BE2C (cell line): ENCODE measurements around the gene LHPP.

ENCODE experiments used
- DNase-seq: peaks from one replicate; pipeline ENCODE4 v3.0.0-alpha.2; 2020
- H3K27me3 ChIP-seq: fragments of 250-450 bp; sonication (Bioruptor Pico); 2 replicates; pipeline ENCODE4 v1.5.1; 2020; ENCODE audit warnings: mild to moderate bottlenecking
- H3K36me3 ChIP-seq: fragments of 250-450 bp; sonication (Bioruptor Pico); 2 replicates; pipeline ENCODE4 v1.5.1; 2020; ENCODE audit warnings: mild to moderate bottlenecking
- H3K4me1 ChIP-seq: fragments of 250-450 bp; sonication (Bioruptor Pico); 2 replicates; pipeline ENCODE4 v1.5.1; 2020
- H3K4me3 ChIP-seq: 2 replicates; pipeline ENCODE4 v1.5.1; 2011; ENCODE audit warnings: low read depth, low read length
- H3K9me3 ChIP-seq: fragments of 250-450 bp; sonication (Bioruptor Pico); 2 replicates; pipeline ENCODE4 v1.5.1; 2020
- TF ChIP-seq, protein P1 (sequence below): IDR thresholded peaks from 2 replicates; pipeline ENCODE4 v1.5.1; 2012; ENCODE audit warnings: mild to moderate bottlenecking, low read depth, low read length

LHPP gene

DNA sequence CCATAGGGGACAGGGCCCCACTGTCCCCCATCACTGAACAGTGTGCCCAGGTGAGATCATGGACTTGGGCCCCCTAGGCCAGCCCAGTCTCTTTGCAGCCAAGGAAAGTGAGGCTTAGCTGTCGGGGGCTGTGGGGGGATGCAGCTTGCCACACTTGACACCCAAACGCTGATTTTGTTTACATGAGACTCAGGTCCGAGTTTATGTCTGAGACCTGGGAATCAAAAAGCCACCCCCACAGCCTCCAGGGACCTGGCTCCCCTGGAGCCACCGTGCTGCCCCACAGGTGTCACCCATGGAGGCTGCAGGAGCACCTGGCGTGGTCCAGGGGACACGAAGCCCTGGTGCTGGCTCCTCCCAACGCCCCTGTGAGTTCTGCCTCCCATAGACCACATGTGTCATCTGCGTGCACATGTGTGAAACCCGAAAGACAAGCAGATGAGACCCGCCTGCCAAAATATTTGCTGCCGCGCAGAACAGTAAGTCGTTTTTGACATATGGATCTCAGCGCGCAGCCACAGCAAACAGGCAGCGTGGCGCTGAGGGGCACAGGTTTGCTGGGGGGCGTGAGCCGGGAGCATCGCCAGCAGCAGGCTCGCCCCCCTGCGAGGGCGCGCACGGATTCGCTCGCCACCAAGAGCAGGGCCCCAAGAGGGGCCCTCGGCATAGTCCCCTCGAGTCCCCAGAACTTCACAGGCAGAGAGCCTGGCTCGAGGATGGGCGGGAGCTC, 112.3 kb downstream of the LHPP start:
- TF ChIP-seq, protein P1, sequence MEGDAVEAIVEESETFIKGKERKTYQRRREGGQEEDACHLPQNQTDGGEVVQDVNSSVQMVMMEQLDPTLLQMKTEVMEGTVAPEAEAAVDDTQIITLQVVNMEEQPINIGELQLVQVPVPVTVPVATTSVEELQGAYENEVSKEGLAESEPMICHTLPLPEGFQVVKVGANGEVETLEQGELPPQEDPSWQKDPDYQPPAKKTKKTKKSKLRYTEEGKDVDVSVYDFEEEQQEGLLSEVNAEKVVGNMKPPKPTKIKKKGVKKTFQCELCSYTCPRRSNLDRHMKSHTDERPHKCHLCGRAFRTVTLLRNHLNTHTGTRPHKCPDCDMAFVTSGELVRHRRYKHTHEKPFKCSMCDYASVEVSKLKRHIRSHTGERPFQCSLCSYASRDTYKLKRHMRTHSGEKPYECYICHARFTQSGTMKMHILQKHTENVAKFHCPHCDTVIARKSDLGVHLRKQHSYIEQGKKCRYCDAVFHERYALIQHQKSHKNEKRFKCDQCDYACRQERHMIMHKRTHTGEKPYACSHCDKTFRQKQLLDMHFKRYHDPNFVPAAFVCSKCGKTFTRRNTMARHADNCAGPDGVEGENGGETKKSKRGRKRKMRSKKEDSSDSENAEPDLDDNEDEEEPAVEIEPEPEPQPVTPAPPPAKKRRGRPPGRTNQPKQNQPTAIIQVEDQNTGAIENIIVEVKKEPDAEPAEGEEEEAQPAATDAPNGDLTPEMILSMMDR, result no peak
- H3K27me3 ChIP-seq, result no peaks in the 10 kb centered on the region
- no peak for DNase-seq
- H3K4me3 ChIP-seq, result no peak overlapping the region
- no peaks in the 10 kb centered on the region for H3K9me3 ChIP-seq
- no peaks in the 10 kb centered on the region for H3K36me3 ChIP-seq
- H3K4me1 ChIP-seq, result no peaks in the 10 kb centered on the region

DNA sequence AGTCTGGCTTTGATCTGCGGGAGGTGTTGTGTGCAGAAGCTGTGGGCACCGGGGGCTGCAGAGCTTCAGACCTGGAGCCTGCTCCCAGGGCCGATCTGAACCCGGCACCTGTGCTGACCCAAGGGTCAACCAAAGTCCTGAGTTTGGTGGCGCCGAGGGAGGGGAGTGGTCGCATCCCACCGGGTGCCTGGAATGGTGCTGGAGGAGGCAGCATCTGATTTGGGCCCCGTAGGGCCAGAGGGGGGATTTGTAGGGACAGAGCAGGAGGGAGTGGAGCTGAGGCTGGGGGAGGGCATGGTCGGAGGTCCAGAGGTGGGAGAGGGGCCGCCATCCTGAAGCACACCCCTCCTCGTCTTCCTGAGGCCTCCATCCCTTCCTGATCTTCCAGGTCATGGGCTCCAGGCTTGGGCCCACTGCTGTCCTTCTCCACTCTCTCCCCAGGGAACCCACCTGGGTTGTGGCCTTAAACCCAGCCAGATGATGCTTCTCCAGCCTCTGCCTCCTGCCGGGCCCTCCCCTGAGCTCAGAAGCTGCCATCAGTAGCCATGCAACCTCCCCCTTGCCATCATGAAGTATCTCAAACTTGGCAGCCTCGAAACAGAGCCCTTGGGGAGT, 112.9 kb downstream of the LHPP start:
- Histone ChIP-seq H3K27me3 (no peaks in the 10 kb centered on the region), H3K4me3 (no peak overlapping the region), H3K9me3 (no peaks in the 10 kb centered on the region), H3K4me1 (no peaks in the 10 kb centered on the region), H3K36me3 (no peaks in the 10 kb centered on the region)
- TF ChIP-seq, protein P1, result no peak
- DNase-seq, result no peak

DNA sequence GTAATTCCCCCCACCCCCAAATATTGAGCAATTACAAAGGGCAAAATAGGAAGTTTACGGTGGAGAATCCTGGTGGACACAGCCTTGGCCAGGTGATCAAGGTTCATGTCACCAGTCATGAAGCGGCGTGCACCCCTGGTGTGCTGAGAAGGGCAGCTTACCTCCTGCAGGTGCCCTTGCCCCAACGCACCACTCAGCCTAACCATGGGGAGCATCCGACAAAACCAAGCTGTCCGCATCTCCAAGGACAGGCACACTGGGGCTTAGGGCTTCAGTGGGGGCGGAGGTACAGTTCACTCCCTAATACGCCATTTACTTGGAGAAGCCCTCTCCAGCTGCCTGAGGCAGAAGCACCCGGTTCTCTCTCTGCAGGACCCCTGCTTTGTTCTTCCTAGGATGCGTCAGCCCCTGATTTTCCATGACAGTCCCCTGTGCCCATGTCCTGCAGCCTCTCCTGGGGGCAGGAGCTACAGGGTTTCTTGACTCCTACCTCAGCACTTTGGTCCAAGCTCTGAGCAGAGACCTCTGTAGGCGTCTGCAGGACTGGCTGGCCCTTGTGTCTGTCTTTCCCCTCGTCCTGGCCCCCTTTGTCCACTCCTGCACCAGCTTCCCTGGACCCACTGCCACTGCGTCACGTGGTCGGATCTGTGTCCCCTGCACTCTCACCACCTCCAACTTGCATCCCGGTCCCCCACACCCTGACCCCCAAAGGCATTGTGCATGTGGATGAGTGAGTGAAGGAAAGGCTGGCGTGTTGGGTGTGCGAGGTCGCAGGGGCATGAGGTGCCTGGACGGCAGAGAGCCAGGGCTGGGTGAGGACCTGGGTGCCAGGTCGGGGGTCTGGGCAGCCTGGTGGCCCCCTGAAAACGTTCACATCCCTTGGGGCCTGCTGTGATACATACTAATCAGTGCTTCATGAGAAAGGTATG, 113.7 kb downstream of the LHPP start:
- H3K27me3 ChIP-seq, result no peaks in the 10 kb centered on the region
- no peak for DNase-seq
- H3K9me3 ChIP-seq, result no peaks in the 10 kb centered on the region
- H3K4me1 ChIP-seq, result no peaks in the 10 kb centered on the region
- TF ChIP-seq, protein P1, result no peak
- H3K36me3 ChIP-seq, result no peaks in the 10 kb centered on the region
- H3K4me3 ChIP-seq, result no peak overlapping the region

DNA sequence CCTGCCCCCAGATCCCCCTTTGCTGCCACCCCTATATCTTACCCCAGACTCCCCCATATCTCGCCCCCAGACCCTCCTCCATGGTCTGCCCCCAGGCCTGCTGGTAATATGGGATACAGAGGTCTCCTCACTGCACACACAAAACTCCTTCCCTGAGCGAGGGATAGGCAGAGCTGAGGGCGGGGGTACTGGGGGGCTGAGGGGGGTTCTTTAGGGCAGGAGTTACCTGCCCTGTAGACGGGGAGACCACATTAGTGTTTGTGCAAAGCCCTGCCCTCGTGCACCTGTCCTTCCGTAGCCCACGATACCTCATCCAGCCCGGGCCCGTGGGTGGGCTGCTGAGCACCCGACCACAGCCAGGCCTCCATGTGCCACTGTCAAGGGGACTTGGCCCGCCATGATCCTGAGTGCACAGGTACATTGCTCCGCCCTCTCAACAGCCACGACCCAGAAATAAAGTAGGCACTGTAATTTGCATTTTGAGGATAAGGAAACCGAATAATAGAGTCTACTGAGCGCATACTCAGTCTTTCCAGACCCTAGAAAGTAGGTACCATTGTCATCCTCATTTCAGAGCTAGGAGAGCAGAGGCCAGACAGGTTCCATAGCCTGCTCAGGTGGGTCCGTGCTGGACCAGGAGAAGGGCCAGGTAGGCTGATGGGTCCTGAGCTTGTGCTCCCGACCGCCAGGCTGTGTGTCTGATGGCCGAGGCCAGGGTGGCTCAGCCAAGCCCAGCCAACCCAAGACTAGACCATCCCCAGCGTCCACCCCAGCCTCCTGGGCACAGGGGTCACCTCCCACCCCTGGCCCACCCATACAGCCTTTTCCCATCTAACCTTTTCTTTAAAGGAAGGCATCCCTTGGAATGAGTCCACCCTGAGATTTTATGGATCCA, 115.2 kb downstream of the LHPP start:
- Histone ChIP-seq H3K36me3 (no peaks in the 10 kb centered on the region), H3K4me3 (no peak overlapping the region), H3K4me1 (no peaks in the 10 kb centered on the region), H3K27me3 (no peaks in the 10 kb centered on the region), H3K9me3 (no peaks in the 10 kb centered on the region)
- TF ChIP-seq, protein P1, result no peak
- DNase-seq, result no peak

DNA sequence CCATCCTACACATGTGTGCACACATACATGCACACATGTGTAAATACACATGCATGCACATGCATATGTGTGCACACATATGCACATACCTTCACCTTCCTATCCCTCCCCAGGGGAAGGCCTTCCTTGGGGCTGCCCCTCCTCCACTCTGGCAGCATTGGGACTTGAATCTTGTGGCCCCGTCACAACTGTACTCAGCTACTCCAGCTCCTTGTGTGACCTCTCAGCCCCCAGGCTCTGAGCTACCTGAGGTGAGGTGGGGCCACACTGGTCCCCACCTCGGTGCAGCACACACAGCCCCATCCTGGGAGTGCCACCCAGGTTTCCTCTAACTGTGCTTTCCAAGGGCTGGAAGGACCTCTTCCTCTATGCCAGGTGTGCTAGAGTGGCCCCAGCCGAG, 116.0 kb downstream of the LHPP start:
- no peak overlapping the region for H3K4me3 ChIP-seq
- no peaks in the 10 kb centered on the region for H3K27me3 ChIP-seq
- H3K36me3 ChIP-seq, result no peaks in the 10 kb centered on the region
- TF ChIP-seq, protein P1, result no peak
- DNase-seq, result no peak
- no peaks in the 10 kb centered on the region for H3K4me1 ChIP-seq
- no peaks in the 10 kb centered on the region for H3K9me3 ChIP-seq
